NCI-H1048 (cell line): ENCODE results near the gene EVC.
"Not testable (repeated sequence)": the region's sequence is repeated elsewhere in the genome, so short reads cannot be mapped to it uniquely, and the experiment has no call there.

Source experiments
- DNase-seq: peaks from one replicate; lab custom pipeline; 2025; lab: John Stamatoyannopoulos, UW

Gene EVC

DNA sequence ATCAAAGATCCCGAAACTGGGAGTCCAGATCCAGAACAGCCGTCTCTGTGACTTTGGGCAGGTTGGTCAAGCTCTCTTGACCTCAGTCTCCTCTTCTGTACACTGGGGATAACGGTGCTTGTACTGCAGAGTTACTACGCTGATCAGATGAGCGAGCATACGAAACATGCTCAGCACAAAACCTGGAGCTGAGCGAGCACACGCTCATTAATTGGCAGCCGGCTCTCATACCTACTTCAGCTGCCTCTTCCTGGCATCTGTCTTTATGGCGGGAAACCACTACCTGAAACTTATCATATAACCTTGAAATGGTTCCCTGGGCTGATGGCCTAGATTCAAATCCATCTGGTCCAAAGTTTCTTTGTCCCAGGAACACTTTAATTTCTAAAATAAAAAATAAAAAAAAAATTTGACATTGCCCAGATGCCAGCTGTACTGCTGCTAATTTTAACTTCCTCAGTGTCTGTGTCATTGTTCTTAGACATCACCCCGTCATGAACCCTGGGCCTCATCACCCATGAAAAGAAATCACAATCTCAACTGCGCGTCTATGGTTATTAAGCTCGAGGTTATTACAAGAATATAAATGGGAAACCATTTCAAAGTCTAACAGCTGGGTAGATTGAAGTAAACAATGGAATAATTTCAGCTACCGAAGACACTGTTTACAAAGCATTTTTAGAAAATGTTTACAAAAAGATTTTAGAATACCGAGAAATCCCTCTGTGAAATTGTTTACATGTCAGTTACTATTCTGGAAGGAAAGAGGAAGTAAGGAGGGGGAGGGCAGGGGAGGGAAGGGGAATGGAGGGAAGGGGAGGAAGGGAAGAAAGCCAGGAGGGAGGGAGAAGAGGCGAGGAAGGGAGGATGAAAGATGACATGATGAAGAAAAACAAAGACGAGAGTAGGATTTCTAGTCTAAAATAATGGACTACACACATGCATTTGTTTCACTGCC, 132.9 kb downstream of the EVC start:
- no peak for DNase-seq

DNA sequence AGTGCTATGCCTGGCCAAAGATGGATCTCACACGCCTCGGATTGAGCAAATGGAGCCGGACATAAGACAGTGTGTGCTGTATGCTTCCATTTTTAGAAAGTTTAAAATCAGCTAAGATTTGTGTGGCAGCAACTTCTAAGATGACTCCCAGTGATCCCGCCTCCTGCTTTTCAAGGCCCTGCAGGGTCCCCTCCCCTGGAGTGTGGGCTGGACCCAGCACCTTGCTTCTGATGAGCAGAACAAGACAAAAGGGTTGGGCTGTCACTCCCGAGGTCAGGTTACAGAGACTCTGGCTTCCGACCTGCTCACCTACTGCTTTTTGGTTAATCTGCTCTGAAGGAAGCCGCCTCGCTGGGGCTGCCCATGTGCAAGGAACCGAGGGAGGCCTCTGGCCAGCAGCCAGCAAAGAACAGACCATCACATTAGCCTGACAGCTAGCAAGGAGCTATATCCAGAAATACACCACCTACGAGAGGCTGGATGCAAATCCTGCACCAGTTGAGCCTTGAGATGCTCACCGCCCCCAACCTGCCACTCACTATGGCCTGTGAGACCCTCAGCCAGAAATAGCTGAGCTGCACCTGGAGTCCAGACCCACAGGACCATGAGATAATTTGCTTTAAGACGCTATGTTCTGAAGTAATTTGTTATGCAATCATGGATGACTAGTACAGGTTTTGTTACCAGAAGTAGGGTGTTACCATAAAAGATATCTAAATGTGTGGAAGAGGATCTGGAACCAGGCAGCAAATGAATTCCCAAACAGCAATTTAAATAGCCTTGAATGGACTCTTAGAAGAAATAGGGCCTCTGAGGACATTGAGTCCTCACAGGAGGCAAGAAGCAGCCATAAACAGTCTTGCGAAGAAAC, 134.3 kb downstream of the EVC start:
- DNase-seq = no peak

DNA sequence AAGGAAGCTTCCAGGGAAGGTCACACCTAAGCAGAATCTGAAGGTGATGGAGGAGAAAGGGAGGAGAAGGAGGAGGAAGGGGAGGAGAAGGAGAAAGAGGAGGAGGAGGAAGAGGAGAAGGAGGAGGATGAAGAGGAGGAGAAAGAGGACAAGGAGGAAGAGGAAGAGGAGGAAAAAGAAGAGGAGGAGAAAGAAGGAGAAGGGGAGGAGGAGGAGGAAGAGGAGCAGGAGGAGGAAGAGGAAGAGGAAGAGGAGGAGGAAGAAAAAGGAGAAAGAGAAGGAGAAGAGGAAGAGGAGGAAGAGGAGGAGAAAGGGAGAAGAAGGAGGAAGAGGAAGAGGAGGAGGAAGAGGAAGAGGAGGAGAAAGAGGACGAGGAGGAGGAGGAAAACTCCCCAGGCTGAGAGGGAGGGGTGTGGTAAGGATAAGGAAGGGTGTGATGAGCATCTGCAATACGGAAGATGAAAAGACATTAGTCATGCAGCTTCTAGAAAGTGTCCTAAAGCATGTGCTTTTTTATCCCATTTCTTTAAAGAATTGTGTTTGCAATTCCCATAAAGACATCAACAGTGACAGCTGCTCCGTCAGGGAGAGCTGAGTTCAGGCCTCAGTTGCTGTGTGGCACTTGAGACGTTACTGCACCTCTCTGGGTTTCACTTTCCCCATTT, 140.8 kb downstream of the EVC start:
- no peak for DNase-seq

DNA sequence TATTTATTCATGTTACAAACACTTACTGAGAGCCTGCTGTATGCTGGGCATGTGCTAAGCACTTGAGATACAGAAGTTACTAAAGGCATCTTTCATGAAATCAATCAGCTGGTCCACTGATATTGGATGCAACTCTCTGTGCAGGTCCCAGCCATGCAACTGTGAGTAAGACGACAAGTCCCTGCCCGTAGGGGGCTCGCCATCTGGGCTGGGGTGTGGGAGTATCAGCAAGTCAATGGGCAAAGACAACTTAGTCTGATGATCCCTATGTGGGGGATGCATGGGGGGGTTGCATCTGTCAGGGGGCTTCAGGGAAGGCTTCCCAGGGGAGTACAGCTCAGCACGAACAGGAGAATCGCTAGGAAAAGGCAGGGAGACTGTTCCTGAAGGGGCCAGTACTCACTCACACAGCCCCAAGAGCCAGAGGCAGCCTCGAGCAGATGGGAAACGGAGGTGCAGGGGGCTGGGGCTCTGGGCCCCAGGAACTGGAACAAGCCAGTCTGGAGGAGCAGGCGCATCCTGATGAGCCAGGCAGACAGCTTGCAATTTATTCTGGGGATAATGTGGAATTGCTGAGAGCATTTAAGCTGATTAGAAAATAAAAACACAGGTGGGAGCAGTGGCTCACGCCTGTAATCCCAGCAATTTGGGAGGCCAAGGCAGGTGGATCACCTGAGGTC, 141.7 kb downstream of the EVC start:
- no peak for DNase-seq

DNA sequence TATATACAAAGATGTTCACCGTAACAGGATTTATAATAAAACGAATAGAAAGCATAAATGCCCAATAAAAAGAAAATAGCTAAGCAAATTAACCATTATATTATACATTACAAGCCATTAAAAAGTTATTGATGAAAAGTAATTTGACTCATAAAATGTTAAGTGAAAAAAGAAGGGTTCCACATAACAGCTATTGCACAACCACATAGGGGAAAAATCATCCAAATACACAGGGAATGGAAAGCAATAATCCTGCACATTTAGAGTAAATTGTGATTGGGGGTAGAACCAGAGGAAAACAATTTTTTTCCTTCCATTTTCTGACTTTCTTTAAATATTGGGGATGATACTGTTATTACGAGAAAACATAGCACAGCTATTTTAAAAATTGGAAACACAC, 143.9 kb downstream of the EVC start:
- DNase-seq = no peak

DNA sequence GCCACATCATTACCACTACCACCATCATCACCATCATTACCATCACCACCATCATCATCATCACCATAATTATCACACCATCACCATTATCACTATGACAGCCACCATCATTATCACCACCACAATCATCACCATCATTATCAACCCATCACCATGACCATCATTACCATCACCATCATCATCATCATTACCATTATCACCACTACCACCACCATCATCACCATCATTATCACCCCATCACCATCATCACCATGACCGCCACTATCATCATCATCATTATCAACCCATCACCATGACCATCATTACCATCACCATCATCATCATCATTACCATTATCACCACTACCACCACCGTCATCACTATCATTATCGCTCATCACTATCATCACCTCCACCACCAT, 145.4 kb downstream of the EVC start:
- DNase-seq = not testable (repeated sequence)

DNA sequence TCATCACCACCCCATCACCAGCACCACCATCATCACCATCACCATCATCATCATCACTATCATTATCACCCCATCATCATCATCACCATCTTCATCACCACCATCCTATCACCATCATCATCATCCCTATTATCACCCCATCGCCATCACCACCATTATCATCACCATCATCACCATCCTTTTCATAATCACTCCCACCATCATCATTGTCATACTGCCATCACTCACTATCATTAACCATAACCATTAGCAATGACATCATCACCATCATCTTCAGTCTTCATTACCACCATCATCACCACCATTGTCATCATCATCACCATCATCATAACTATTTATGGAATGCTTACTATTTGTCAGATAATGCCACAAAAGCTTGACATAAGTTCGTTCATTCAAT, 146.2 kb downstream of the EVC start:
- DNase-seq = no peak

DNA sequence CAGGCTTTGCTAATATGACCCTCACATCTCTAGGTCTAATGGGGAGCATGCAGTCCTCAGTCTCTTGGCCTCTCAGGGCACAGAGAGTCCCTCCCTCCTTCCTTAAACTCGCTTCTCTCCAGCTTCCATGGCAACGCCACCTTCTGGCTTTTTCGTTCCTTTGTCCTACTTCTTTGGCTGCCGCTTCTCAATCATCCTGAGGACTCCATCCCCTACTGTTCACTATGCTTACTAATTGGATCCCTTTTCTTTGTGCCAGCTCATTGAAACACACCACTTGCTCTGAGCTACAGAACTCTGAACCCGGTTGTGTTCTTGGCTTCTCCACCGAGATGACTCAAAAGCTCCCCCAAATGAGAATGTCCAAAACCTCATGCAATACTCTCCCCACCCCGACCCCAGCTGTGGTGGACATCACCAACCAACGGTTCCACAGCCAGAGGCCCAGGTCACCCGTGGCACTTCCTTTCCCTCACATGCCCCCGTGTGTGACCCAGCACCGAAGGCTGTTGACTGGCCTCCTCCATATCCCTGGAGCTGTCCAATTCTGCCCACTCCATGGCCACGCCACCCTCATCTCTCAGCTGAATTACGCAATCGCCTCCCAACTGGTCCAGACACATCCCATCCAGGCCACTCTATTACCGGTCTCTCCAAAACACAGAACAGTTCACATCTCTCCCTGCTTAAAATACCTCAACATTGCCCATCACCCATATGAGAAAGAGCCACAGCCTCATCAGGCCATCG, 147.2 kb downstream of the EVC start:
- no peak for DNase-seq

DNA sequence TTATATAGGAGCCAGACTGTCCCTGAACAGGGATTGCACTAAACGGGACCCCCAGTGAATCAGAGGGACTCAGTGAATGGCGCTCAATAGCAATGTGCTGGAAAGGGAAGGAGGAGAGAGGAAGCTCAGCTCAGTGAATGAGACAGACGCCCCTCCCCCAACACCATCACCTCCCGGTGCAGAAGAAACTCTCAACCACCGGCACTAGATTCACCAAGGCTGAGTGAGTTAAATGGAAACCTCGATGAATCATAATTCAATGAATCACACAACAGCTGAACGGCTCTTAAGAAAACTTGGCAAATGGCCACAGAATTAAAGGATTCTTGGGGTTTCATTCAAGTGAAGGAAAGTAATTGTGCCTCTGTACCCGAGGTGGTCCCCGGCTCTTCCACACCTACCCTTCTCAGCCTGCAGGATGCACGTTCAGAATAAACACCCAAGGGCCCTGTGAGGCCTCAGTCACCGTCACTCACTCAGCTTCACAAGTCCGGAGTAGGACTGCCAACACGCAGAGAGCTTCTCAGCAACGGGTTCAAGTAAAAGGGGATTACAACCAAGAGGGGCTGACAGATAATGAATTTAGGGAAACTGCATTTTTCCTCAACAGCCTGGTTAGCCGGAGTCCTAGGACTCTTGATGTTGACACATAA, 152.6 kb downstream of the EVC start:
- DNase-seq = no peak
